GM12878 (cell line): ENCODE measurements around the gene GNPDA2.

ENCODE experiments used
- CHD2 ChIP-seq: IDR thresholded peaks from 2 replicates; pipeline ENCODE4 v1.6.1; 2011; ENCODE audit warnings: low read depth, low read length, improper control_type of control experiment, borderline replicate concordance
- CTCF ChIP-seq, 3 experiments: IDR thresholded peaks in 2 of 3; conservative IDR thresholded peaks in 1 of 3; 2 replicates each; pipeline ENCODE4 v1.5.1; 2011; ENCODE audit warnings: low read depth in 3 of 3, low read length in 3 of 3, mild to moderate bottlenecking in 3 of 3, control low read depth in 2 of 3, moderate library complexity in 2 of 3, inconsistent platforms in 1 of 3, mixed read lengths in 1 of 3; ENCODE audit not compliant: control insufficient read depth in 2 of 3, insufficient read depth in 1 of 3; ENCODE audit errors: extremely low read depth in 1 of 3
- GATAD2B ChIP-seq: fragments of 450-650 bp; conservative IDR thresholded peaks from 2 replicates; pipeline ENCODE4 v1.6.1; 2017; ENCODE audit warnings: low read depth, mild to moderate bottlenecking, moderate library complexity
- KAT2A ChIP-seq: conservative IDR thresholded peaks from 2 replicates; pipeline ENCODE4 v1.6.1; 2011; ENCODE audit warnings: low read depth, low read length; ENCODE audit not compliant: control insufficient read depth
- NFYB ChIP-seq: IDR thresholded peaks from 2 replicates; pipeline ENCODE4 v1.6.1; 2011; ENCODE audit warnings: low read depth, mild to moderate bottlenecking, low read length, improper control_type of control experiment, moderate library complexity; ENCODE audit not compliant: insufficient read depth
- POLR2AphosphoS2 ChIP-seq: IDR thresholded peaks from 2 replicates; pipeline ENCODE4 v1.6.1; 2011; ENCODE audit warnings: low read depth, mild to moderate bottlenecking, low read length, improper control_type of control experiment, moderate library complexity
- SUZ12 ChIP-seq: fragments of 200-600 bp; sonication (generic); IDR thresholded peaks from one replicate; pipeline ENCODE4 v1.6.1; 2018; ENCODE audit warnings: antibody characterized with exemption, mild to moderate bottlenecking; ENCODE audit not compliant: unreplicated experiment
- TARDBP ChIP-seq: IDR thresholded peaks from 2 replicates; pipeline ENCODE4 v1.6.1; 2016; ENCODE audit warnings: borderline replicate concordance
- USF1 ChIP-seq: IDR thresholded peaks from 2 replicates; pipeline ENCODE4 v1.6.1; 2011; ENCODE audit warnings: borderline replicate concordance, low read depth, mild to moderate bottlenecking, moderate library complexity, mixed read lengths, low read length; ENCODE audit not compliant: insufficient read depth; ENCODE audit errors: extremely low read length
- ZNF274 ChIP-seq: IDR thresholded peaks from one replicate; pipeline ENCODE4 v1.8.0; 2011; ENCODE audit not compliant: insufficient read length, insufficient read depth

- TF ChIP-seq NFYB (no peak), POLR2AphosphoS2 (no peak), SUZ12 (no peak), TARDBP (no peak), CTCF (IDR thresholded peaks at IDR 0.05 in 2 of 3, conservative IDR thresholded peaks at IDR 0.05 in 1 of 3; ENCODE audit: control insufficient read depth in 2 of 3, extremely low read depth in 1 of 3, insufficient read depth in 1 of 3, low read depth in 3 of 3, low read length in 3 of 3) (no peak), KAT2A (no peak), CHD2 (no peak), USF1 (no peak), GATAD2B (no peak), ZNF274 (no peak)
These were observed 21.7 kb downstream of the GNPDA2 start for GRCh38 chr4:44704673-44705072.
